ENCODE measurements around the gene YARS1.
"Not testable (repeated sequence)": the region's sequence is repeated elsewhere in the genome, so short reads cannot be mapped to it uniquely, and the experiment has no call there.

- TF ChIP-seq ZNF274 (IDR thresholded peaks at IDR 0.05; ENCODE audit: low read depth, low read length); YY1 (IDR thresholded peaks at IDR 0.05; ENCODE audit: insufficient read depth, insufficient read length); SUZ12 (IDR thresholded peaks at IDR 0.05; ENCODE audit: extremely low read depth, insufficient read depth, insufficient read length): not testable (repeated sequence)
Measured at GRCh38 chr1:32789356-32789755, 27.8 kb downstream of the YARS1 start.
